HG02938 (cell line): ENCODE results near the gene AFAP1.

Source experiments
- ATAC-seq: cut with Tn5 transposase; IDR thresholded peaks from one replicate; pipeline ENCODE4 v1.9.1; 2021; ENCODE audit warnings: mild to moderate bottlenecking, moderate library complexity; ENCODE audit not compliant: unreplicated experiment

The AFAP1 gene

GRCh38 chr4:7790023-7790422, 149.6 kb downstream of the AFAP1 start:
- no peak for ATAC-seq

GRCh38 chr4:7788694-7789425, 150.8 kb downstream of the AFAP1 start:
- no peak for ATAC-seq

- ATAC-seq = no peak
These were observed 151.5 kb downstream of the AFAP1 start for GRCh38 chr4:7788193-7788592.

GRCh38 chr4:7787681-7788141, 151.9 kb downstream of the AFAP1 start:
- no peak for ATAC-seq

- ATAC-seq = no peak
These were observed 152.6 kb downstream of the AFAP1 start for GRCh38 chr4:7787067-7787466.

GRCh38 chr4:7786517-7786916, 153.1 kb downstream of the AFAP1 start:
- no peak for ATAC-seq

- ATAC-seq = no peak
These were observed 153.6 kb downstream of the AFAP1 start for GRCh38 chr4:7786040-7786439.

- no peak for ATAC-seq
These were observed 154.6 kb downstream of the AFAP1 start for GRCh38 chr4:7785017-7785416.

- no peak for ATAC-seq
These were observed 155.4 kb downstream of the AFAP1 start for GRCh38 chr4:7784131-7784870.

GRCh38 chr4:7783541-7783940, 156.1 kb downstream of the AFAP1 start:
- ATAC-seq = no peak

- no peak for ATAC-seq
These were observed 156.9 kb downstream of the AFAP1 start for GRCh38 chr4:7782783-7783182.

GRCh38 chr4:7781993-7782392, 157.7 kb downstream of the AFAP1 start:
- no peak for ATAC-seq

GRCh38 chr4:7781366-7781765, 158.3 kb downstream of the AFAP1 start:
- no peak for ATAC-seq

GRCh38 chr4:7780751-7781348, 158.8 kb downstream of the AFAP1 start:
- ATAC-seq = no peak

- ATAC-seq = no peak
These were observed 160.3 kb downstream of the AFAP1 start for GRCh38 chr4:7779432-7779768.

- ATAC-seq = no peak
These were observed 160.9 kb downstream of the AFAP1 start for GRCh38 chr4:7778510-7779431.

- no peak for ATAC-seq
These were observed 161.7 kb downstream of the AFAP1 start for GRCh38 chr4:7777871-7778509.

GRCh38 chr4:7777017-7777710, 162.5 kb downstream of the AFAP1 start:
- ATAC-seq = no peak

GRCh38 chr4:7775396-7775795, 164.3 kb downstream of the AFAP1 start:
- no peak for ATAC-seq
